Activated T-helper 17 cell treated with anti-CD3 and anti-CD28 coated beads, Interleukin-2, amount 50 U/mL, for 72 hours (primary cell): ENCODE data around the gene IFI27. TPM values are rescaled to one million over a fixed set of nuclear protein-coding genes. Genes with fewer than 3 reads are reported as not detected.

Experiments
- ATAC-seq: fragments of 150-1000 bp; cut with Tn5 transposase; replicated peaks from 2 replicates; pipeline ENCODE4 v1.10.0; 2021; ENCODE audit warnings: mild to moderate bottlenecking, moderate library complexity
- H3K27ac Mint-ChIP-seq: one replicate; pipeline ENCODE4 v1.8.0; 2022; ENCODE audit warnings: mixed read lengths
- H3K27me3 Mint-ChIP-seq: one replicate; pipeline ENCODE4 v1.8.0; 2022; ENCODE audit warnings: mixed read lengths
- H3K36me3 Mint-ChIP-seq: one replicate; pipeline ENCODE4 v1.8.0; 2022; ENCODE audit warnings: low read depth, mild to moderate bottlenecking, mixed read lengths
- H3K4me1 Mint-ChIP-seq: one replicate; pipeline ENCODE4 v1.8.0; 2022; ENCODE audit warnings: mixed read lengths
- H3K4me3 Mint-ChIP-seq: one replicate; pipeline ENCODE4 v1.8.0; 2022; ENCODE audit warnings: mild to moderate bottlenecking, mixed read lengths
- H3K9me3 Mint-ChIP-seq: one replicate; pipeline ENCODE4 v1.8.0; 2022; ENCODE audit warnings: mixed read lengths
- total RNA-seq, 2 donors: library from RNA; stranded (reverse); gene quantifications; one replicate each; pipeline ENCODE4 v1.2.3, GENCODE V29; 2022

Gene IFI27
- total RNA-seq, 2 donors from 2014 or later: 2.1 to 3.0 TPM

DNA sequence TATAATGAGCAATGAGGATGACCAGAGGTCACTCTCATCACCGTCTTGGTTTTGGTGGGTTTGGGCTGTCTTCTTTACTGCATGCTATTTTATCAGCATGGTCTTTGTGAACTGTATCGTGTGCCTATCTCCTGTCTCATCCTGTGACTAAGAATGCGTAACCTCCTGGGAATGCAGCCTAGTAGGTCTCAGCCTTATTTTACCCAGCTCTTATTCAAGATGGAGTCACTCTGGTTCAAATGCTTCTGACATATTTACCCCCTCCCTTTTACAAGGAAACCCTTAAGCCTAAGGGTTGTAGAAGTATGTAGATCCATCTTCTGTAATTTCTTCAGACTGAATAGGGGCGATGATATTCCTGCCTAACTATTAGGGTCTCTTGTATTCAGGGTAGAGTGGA lies 21.1 kb upstream of the IFI27 start:
- H3K27ac Mint-ChIP-seq: no peak overlapping the region
- no peaks in the 10 kb centered on the region for H3K27me3 Mint-ChIP-seq
- H3K4me3 Mint-ChIP-seq: no peak overlapping the region
- H3K4me1 Mint-ChIP-seq: no peaks in the 10 kb centered on the region
- no peaks in the 10 kb centered on the region for H3K9me3 Mint-ChIP-seq
- no peak for ATAC-seq
- H3K36me3 Mint-ChIP-seq: no peaks in the 10 kb centered on the region

DNA sequence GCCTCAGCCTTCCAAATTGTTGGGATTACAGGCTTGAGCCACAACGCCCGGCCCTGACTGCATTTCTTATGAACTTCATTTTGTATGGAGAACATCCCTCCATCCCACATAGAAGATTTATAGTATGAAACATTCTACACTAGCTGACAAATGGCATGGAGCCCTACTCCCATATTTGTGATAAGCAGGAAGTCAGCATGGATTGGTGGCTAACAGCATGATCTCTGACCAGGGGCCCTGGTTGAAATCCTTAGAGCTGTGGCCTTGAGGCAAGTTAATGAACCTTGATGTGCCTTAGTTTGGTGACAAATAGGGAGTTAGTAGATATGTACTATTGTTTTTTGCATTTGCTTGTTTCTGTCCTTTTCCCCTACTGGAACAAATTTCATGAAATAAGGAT lies 17.1 kb upstream of the IFI27 start:
- no peaks in the 10 kb centered on the region for H3K27me3 Mint-ChIP-seq
- H3K9me3 Mint-ChIP-seq: no peaks in the 10 kb centered on the region
- no peak overlapping the region for H3K27ac Mint-ChIP-seq
- H3K36me3 Mint-ChIP-seq: no peaks in the 10 kb centered on the region
- H3K4me1 Mint-ChIP-seq: no peaks in the 10 kb centered on the region
- ATAC-seq: no peak
- H3K4me3 Mint-ChIP-seq: no peak overlapping the region

DNA sequence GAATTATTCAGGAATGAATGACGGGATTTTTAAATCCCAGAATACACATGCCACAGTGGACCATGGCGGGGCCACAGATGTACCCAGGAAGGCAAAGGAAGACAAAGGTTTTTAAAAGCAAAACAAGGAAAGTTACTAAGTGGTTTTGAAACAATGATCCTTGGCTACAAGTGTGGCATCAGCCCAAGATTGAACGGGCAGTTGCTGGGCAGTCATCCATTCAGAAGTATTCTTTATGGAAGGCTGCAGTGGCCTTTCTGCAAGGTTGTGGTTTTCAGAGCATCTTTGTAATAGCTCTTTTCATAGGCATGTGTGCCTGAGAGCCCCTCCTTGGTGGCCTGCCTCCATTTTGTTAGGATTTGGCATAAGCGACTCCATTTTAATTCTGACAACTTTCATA lies 13.4 kb upstream of the IFI27 start:
- H3K27me3 Mint-ChIP-seq: no peaks in the 10 kb centered on the region
- H3K36me3 Mint-ChIP-seq: no peaks in the 10 kb centered on the region
- H3K27ac Mint-ChIP-seq: no peak overlapping the region
- no peak overlapping the region for H3K4me3 Mint-ChIP-seq
- ATAC-seq: no peak
- no peaks in the 10 kb centered on the region for H3K4me1 Mint-ChIP-seq
- H3K9me3 Mint-ChIP-seq: no peaks in the 10 kb centered on the region

DNA sequence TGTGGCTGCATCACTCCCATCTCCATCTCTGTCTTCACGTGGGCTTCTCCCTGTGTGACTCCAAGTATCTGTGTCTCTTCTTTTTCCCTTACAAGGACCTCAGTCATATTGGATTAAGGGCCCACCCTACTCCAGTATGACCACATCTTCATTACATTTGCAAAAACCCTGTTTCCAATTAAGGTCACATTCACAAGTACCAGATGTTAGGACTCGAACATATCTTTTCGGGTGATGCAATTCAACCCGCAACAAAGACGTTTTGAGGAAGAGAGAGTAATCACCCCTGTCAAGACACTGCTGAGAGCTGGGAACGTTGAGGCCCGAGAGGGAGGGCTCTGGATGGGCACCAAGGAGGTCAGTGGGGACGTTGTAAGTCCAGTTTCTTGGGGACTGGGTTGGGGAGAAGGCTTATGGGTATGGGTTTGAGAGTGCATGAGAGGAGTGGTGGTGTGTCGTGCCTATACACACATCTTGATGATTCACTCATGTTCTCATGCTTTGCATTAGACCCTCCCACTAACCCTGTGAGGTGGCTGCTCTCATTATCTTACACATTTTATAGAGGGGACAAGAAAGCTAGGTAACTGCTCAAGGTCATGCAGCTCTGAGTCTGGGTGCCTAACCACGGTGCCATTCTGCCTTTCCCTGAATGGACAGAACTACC lies 12.1 kb upstream of the IFI27 start:
- Mint-ChIP-seq H3K36me3 (no peaks in the 10 kb centered on the region), H3K4me1 (no peaks in the 10 kb centered on the region), H3K9me3 (no peaks in the 10 kb centered on the region), H3K27ac (peak overlapping the region; percentile 18), H3K4me3 (no peak overlapping the region), H3K27me3 (no peaks in the 10 kb centered on the region)
- ATAC-seq: no peak

- no peaks in the 10 kb centered on the region for H3K36me3 Mint-ChIP-seq
- peak overlapping the region; percentile 18 for H3K27ac Mint-ChIP-seq
- no peak for ATAC-seq
- H3K9me3 Mint-ChIP-seq: no peaks in the 10 kb centered on the region
- no peak overlapping the region for H3K4me3 Mint-ChIP-seq
- H3K27me3 Mint-ChIP-seq: no peaks in the 10 kb centered on the region
- no peaks in the 10 kb centered on the region for H3K4me1 Mint-ChIP-seq
These were observed 11.5 kb upstream of the IFI27 start for GRCh38 chr14:94099006-94099405.

GRCh38 chr14:94100847-94101246 lies 9.7 kb upstream of the IFI27 start:
- H3K4me3 Mint-ChIP-seq: no peak overlapping the region
- no peaks in the 10 kb centered on the region for H3K27me3 Mint-ChIP-seq
- H3K9me3 Mint-ChIP-seq: no peaks in the 10 kb centered on the region
- H3K27ac Mint-ChIP-seq: no peak overlapping the region
- H3K36me3 Mint-ChIP-seq: no peaks in the 10 kb centered on the region
- no peak for ATAC-seq
- H3K4me1 Mint-ChIP-seq: no peaks in the 10 kb centered on the region

- Mint-ChIP-seq H3K27me3 (no peaks in the 10 kb centered on the region), H3K4me1 (no peaks in the 10 kb centered on the region), H3K36me3 (no peaks in the 10 kb centered on the region), H3K9me3 (no peaks in the 10 kb centered on the region), H3K27ac (no peak overlapping the region), H3K4me3 (no peak overlapping the region)
- no peak for ATAC-seq
These were observed 8.8 kb upstream of the IFI27 start for GRCh38 chr14:94101748-94102147.

DNA sequence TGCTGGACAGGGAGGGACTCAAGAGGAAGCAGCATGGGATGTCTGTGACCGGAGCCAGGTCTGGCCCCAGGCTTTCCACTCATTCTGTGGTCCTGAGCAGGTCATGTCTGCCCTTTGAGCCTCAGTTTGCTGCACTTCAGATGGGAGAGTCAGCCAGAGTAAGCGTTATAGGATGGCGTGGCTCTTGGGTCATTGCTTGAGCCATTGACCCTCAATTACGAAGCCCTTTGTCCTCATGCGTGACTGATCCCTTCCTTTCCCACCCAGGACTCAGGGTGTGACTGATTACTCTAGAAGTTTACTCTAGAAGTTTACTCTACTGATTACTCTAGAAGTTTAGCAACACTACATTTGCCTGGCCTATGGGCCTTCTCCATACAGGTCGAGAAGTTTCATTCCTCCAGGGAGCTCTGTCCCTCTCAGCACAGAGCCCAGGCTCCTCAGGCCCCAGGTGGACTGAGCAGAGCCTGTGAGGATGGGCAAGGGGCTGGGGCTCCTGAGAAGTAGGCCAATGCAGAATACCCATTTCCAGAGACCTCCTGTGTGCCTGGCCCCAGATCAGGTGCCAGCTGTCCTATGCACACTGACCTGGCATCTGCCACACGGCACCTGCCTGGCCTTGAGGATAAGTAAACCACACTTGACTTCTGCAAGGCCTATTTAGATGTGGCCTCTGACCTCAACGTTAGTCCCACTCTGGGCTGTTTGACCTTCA lies 7.6 kb upstream of the IFI27 start:
- Mint-ChIP-seq H3K4me3 (no peak overlapping the region), H3K4me1 (no peaks in the 10 kb centered on the region), H3K36me3 (no peaks in the 10 kb centered on the region), H3K27me3 (no peaks in the 10 kb centered on the region), H3K9me3 (no peaks in the 10 kb centered on the region), H3K27ac (peak overlapping the region; percentile 48)
- no peak for ATAC-seq

- no peak overlapping the region for H3K27ac Mint-ChIP-seq
- H3K9me3 Mint-ChIP-seq: no peaks in the 10 kb centered on the region
- H3K4me3 Mint-ChIP-seq: no peak overlapping the region
- H3K27me3 Mint-ChIP-seq: no peaks in the 10 kb centered on the region
- H3K36me3 Mint-ChIP-seq: no peaks in the 10 kb centered on the region
- no peaks in the 10 kb centered on the region for H3K4me1 Mint-ChIP-seq
- no peak for ATAC-seq
These were observed 6.9 kb upstream of the IFI27 start for GRCh38 chr14:94103554-94104150.

- Mint-ChIP-seq H3K4me3 (no peak overlapping the region), H3K27me3 (no peaks in the 10 kb centered on the region), H3K36me3 (no peaks in the 10 kb centered on the region), H3K27ac (no peak overlapping the region), H3K9me3 (no peaks in the 10 kb centered on the region), H3K4me1 (no peaks in the 10 kb centered on the region)
- no peak for ATAC-seq
These were observed 5.8 kb upstream of the IFI27 start for GRCh38 chr14:94104731-94105130.

DNA sequence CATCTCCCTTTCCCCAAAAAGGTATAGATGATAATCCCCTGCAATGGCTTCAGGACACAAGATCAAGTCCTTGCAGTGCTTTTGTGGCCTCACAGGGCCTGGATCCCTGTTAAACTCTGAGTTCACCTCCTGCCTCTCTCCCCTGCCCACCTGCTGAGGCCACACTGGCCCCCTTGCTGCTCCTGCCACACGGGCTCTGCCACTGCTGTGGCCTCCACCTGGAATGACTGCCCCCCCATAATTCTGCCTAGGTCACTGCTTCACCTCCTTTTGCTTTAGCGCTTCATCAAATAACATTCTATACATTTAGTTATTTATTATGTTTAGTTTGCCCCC lies 653 bp upstream of the IFI27 start:
- Mint-ChIP-seq H3K27ac (no peak overlapping the region), H3K4me1 (no peaks in the 10 kb centered on the region), H3K4me3 (no peak overlapping the region), H3K27me3 (peaks cover 4% of the 10 kb centered on the region), H3K9me3 (no peaks in the 10 kb centered on the region), H3K36me3 (no peaks in the 10 kb centered on the region)
- no peak for ATAC-seq

DNA sequence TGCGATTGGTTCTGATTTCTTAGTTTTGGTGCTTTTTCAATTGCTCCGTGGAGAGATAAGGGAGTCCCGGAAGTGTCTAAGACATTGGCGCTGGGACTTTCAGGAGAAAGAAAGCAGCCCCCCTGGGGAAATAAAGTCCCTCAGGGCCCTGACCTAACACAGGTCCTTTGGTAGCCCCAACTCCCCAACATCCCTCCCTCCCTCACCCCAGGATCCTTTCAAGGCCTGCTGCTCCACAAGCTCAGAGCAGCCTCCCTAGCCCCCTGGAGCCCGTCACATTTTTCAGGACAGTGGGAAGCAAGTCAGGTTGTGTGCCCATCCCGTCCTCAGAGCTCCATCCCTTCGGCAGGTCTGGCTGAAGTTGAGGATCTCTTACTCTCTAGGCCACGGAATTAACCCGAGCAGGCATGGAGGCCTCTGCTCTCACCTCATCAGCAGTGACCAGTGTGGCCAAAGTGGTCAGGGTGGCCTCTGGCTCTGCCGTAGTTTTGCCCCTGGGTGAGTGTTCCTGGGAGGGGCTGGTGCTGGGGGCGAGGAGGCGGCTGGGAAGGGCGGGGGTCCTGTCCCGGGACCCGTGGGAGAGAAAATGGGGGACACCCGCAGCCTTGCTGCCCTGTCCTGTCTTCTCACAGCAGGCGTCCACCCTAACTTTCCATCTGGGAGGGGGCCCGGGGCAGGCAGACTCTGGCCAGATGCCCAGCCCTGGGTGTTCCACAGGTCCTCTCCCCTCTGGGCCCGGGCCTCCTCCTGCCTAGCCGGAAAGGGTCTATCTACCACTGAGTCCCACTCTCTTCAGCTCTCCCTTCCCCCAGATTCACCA lies 950 bp downstream of the IFI27 start:
- H3K36me3 Mint-ChIP-seq: no peaks in the 10 kb centered on the region
- H3K4me1 Mint-ChIP-seq: no peaks in the 10 kb centered on the region
- no peak overlapping the region for H3K27ac Mint-ChIP-seq
- peaks cover 13% of the 10 kb centered on the region for H3K27me3 Mint-ChIP-seq
- no peak for ATAC-seq
- H3K4me3 Mint-ChIP-seq: no peak overlapping the region
- H3K9me3 Mint-ChIP-seq: no peaks in the 10 kb centered on the region

DNA sequence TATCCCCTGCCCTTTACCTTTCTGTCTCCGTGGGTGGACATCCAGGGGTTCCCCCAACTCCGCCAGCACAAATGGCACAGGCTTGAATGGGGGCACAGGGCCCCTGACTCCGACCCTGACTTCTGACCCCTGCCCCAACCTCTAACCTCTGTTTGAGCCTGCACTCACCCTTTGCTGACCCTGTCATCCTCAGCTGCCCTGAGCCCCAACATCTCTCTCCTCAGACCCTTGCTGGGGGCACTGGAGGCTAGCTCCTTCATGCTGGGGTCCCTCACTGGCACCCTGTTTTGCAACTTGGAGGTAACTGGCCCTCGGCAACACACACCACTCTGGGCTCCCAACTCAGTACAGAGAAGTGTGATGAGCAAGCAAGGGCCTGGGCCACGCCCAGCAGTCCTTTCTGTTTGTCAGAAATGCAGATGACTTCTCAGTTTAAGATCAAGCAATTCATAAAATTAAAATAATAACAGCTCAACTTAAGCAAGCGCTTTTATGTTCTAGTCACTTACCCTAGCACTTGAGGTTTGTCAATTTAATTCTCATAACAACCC lies 2.1 kb downstream of the IFI27 start:
- Mint-ChIP-seq H3K27me3 (peaks cover 13% of the 10 kb centered on the region), H3K27ac (peak overlapping the region; percentile 48), H3K4me1 (no peaks in the 10 kb centered on the region), H3K4me3 (no peak overlapping the region), H3K36me3 (no peaks in the 10 kb centered on the region), H3K9me3 (no peaks in the 10 kb centered on the region)
- no peak for ATAC-seq

- Mint-ChIP-seq H3K4me1 (no peaks in the 10 kb centered on the region), H3K27me3 (peaks cover 15% of the 10 kb centered on the region), H3K9me3 (no peaks in the 10 kb centered on the region), H3K27ac (peak overlapping the region; percentile 48), H3K36me3 (no peaks in the 10 kb centered on the region), H3K4me3 (no peak overlapping the region)
- ATAC-seq: no peak
These were observed 2.5 kb downstream of the IFI27 start for GRCh38 chr14:94113073-94113472.
